Colonic mucosa (tissue), 4 donors: ENCODE measurements around the gene SCN8A. TPM values are rescaled to one million over a fixed set of nuclear protein-coding genes. Genes with fewer than 3 reads are reported as not detected.

ENCODE experiments used
- DNase-seq: peaks from one replicate; pipeline ENCODE4 v3.0.0-alpha.2; 2020
- H3K27ac ChIP-seq: fragments of 200-600 bp; one replicate; pipeline ENCODE4 v1.8.0; 2021
- H3K27me3 ChIP-seq: fragments of 200-600 bp; one replicate; pipeline ENCODE4 v1.8.0; 2021
- H3K36me3 ChIP-seq: fragments of 200-600 bp; one replicate; pipeline ENCODE4 v1.8.0; 2021
- H3K4me1 ChIP-seq: fragments of 200-600 bp; one replicate; pipeline ENCODE4 v1.8.0; 2021; ENCODE audit warnings: mild to moderate bottlenecking
- H3K4me3 ChIP-seq: fragments of 200-600 bp; one replicate; pipeline ENCODE4 v1.8.0; 2021
- H3K9ac ChIP-seq, 2 donors: one replicate each; pipeline ENCODE4 v1.7.0; 2013; ENCODE audit warnings: control low read depth in 2 of 2, low read depth in 2 of 2, low read length in 2 of 2
- H3K9me3 ChIP-seq: fragments of 200-600 bp; one replicate; pipeline ENCODE4 v1.8.0; 2021
- intact Hi-C: fragments of 100-400 bp; cut with DNase I; formaldehyde crosslinking; loops from one replicate; pipeline ENCODE4 v1.14.1; 2022
- total RNA-seq, 2 donors: library from RNA; stranded (reverse); fragmentation: NEBNext Ultra II Directional in 1 of 2; extraction: Animal tissue kit (Norgen Biotek cat#: 25700) in 1 of 2; gene quantifications; one replicate each; pipeline ENCODE4 v1.2.1, GENCODE V29; 2021
- TF ChIP-seq, protein P1 (sequence below): fragments of 200-600 bp; IDR thresholded peaks from one replicate; pipeline ENCODE4 v1.8.0; 2022; ENCODE audit warnings: antibody characterized with exemption, mild to moderate bottlenecking
- donor health status: healthy.
- donor health status: DM: no; HTN: no; CAD: no.
- donor health status: DM: no; HTN: no; CAD: no.

SCN8A gene
- total RNA-seq, 2 donors from 2014 or later = 4.2 to 10.0 TPM

DNA sequence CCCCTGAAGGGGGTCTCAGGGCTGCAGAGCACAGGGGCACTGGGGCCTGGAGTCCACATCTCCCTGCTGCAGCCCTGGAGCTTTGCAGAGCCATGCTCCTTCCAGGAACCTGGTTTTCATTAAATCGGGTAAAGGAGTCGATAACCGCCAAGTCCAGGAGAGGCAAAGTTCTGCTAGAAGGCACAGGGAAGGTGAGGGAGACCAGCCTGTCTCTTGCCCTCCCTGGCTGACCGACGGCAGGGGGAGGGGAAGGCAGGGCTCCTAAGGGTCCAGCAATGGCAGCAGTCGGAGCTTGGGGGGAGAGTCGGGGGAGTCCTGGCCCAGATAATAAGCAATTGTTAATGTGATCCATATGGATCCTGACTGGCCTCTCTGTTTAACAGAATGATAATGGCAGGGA is 254.4 kb downstream of the SCN8A start:
- Histone ChIP-seq H3K4me1 (peaks cover 4% of the 10 kb centered on the region), H3K27me3 (peaks cover 41% of the 10 kb centered on the region)
- TF ChIP-seq, protein P1, sequence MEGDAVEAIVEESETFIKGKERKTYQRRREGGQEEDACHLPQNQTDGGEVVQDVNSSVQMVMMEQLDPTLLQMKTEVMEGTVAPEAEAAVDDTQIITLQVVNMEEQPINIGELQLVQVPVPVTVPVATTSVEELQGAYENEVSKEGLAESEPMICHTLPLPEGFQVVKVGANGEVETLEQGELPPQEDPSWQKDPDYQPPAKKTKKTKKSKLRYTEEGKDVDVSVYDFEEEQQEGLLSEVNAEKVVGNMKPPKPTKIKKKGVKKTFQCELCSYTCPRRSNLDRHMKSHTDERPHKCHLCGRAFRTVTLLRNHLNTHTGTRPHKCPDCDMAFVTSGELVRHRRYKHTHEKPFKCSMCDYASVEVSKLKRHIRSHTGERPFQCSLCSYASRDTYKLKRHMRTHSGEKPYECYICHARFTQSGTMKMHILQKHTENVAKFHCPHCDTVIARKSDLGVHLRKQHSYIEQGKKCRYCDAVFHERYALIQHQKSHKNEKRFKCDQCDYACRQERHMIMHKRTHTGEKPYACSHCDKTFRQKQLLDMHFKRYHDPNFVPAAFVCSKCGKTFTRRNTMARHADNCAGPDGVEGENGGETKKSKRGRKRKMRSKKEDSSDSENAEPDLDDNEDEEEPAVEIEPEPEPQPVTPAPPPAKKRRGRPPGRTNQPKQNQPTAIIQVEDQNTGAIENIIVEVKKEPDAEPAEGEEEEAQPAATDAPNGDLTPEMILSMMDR = no peak

DNA sequence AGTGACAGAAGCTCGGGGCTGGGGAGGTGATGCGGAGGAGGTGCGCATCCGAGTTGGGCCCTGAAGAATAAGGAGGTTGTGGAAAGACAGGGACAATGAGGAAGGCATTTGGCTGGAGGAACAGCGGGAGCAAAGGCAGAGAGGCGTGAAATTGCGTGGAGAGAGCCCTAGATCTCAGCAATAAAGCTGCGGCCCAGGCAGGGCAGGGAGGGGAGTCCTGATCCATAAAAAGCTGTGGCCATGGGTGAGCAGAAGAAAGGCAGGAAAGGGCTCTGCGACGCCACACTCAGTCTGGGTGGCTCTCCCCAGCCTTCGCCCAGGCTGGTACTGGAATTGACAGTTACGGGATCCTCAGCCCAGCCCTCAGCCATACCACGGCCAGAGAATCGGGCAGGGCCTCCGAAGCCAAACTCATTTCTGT is 255.2 kb downstream of the SCN8A start:
- Histone ChIP-seq H3K27ac (no peak overlapping the region), H3K27me3 (peaks cover 41% of the 10 kb centered on the region), H3K9me3 (no peaks in the 10 kb centered on the region), H3K4me1 (peaks cover 4% of the 10 kb centered on the region), H3K36me3 (no peaks in the 10 kb centered on the region), H3K9ac (no peak overlapping the region), H3K4me3 (no peak overlapping the region)
- TF ChIP-seq, protein P1 = no peak
- intact Hi-C loops = no loop called here
- no peak for DNase-seq

More for the DNA sequence above, 254.4 kb downstream of the SCN8A start:
- no peak overlapping the region for H3K9ac ChIP-seq
- H3K36me3 ChIP-seq = no peaks in the 10 kb centered on the region
- intact Hi-C loops = no loop called here
- H3K27ac ChIP-seq = no peak overlapping the region
- no peak for DNase-seq
- no peaks in the 10 kb centered on the region for H3K9me3 ChIP-seq
- no peak overlapping the region for H3K4me3 ChIP-seq

DNA sequence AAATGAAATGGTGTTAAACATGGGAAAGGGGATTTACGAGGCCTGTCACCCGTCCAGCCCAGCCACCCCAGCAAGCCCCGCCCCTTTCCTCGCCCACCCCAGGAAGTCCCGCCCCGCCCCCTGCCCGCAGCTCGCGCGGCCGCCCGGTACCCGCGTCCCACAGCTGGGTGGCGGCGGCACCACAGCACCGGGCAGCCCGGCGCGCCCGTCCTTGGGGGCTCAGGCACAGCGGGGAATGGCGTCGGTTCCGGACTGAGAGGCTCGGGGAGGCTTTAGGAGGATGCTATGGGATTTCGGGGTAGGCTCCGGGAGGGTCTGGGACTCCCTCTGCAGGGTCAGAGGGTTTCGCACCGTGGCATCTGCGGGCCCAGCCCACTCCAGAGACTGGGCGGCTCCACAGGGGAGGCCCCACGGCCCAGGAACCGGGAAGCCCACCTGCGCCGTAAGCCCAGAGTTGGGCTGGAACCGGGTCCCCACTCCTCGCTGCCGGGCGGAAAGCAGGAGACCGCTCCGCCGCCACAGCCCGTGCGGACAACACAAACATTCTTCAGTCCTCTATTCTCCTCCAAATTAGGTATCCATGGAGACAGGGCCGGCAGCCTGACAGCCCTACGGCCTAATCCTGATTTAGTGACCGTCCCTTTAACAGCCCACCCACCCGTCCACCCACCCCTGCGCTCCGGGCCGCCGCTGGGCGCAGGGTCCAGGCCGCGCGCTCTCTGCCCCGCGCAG is 256.0 kb downstream of the SCN8A start:
- H3K36me3 ChIP-seq = no peaks in the 10 kb centered on the region
- DNase-seq = no peak
- peak overlapping the region in 1 of 2 donors; percentile 43 for H3K9ac ChIP-seq
- no peaks in the 10 kb centered on the region for H3K9me3 ChIP-seq
- peak overlapping the region; percentile 34 for H3K4me3 ChIP-seq
- peaks cover 41% of the 10 kb centered on the region for H3K27me3 ChIP-seq
- no peak overlapping the region for H3K27ac ChIP-seq
- peaks cover 4% of the 10 kb centered on the region for H3K4me1 ChIP-seq
- TF ChIP-seq, protein P1 = no peak
- intact Hi-C loops = no loop called here

DNA sequence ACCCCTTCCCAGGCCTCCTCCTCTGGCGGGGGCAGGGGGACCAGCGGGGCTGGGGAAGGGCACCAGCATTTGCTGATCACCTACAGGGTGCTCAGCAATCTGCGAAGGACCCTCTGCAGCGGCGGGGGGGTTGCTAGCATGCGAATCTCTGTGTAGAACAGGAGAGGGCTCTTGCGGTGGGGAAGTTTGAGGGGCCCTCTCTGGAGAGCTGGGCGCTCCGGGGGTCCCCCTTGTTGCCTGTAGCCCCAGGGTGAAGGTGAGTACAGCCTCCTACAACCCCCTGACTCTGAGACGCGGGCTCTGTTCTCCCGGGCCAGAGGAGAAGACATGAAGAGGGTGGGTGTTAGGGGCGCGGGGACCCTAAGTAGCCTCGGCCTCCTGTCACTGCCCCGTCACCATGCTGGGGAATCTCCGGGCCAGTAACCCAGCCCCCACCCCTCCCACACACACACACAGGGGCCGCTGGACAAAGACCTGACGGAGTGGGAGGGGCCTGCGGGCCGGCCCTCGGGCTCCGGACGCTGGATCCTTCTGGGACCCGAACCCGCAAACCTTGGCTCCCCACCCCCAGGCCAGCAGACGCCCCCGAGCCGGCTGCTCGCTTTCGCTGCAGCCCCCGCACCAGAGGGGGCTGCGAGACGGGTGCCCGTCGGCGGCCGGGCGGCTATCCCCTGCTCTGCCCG is 256.8 kb downstream of the SCN8A start:
- Histone ChIP-seq H3K4me1 (peaks cover 4% of the 10 kb centered on the region), H3K9me3 (no peaks in the 10 kb centered on the region), H3K9ac (peak overlapping the region in 1 of 2 donors; percentile 43), H3K4me3 (peak overlapping the region; percentile 34), H3K27ac (no peak overlapping the region), H3K36me3 (no peaks in the 10 kb centered on the region), H3K27me3 (peaks cover 41% of the 10 kb centered on the region)
- intact Hi-C loops = no loop called here
- TF ChIP-seq, protein P1 = no peak
- DNase-seq = no peak

DNA sequence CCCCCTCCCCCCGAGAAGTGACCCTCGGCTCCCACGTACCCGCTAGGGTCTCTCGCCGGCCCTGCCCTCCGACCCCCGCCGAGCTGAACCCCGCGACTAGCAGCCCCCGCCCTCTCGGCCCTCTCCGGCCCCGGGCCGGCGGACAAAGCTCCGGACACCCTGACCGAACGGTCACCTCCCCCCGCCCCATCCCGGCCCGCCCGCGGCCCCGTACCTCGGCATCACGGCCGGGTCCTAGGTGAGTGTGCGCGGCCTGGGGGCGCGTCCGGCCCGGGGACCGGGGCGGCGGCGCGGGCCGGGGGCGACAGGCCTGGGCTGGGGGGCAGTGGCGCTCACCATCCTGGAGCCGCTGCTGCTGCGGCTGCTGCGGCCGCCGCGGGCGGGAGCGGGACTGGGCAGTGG is 257.3 kb downstream of the SCN8A start, which contains the start of gene FIGNL2:
FIGNL2 (minus strand) TSS at position 393 of the 402 bp plus-strand sequence. CDS start 26,305 bp downstream, outside the sequence.
- peaks cover 41% of the 10 kb centered on the region for H3K27me3 ChIP-seq
- H3K36me3 ChIP-seq = no peaks in the 10 kb centered on the region
- H3K27ac ChIP-seq = no peak within 1 kb of the TSS
- intact Hi-C loops = no loop called here
- DNase-seq = no peak
- peaks cover 4% of the 10 kb centered on the region for H3K4me1 ChIP-seq
- no peaks in the 10 kb centered on the region for H3K9me3 ChIP-seq
- peak within 1 kb of the TSS; percentile 34 for H3K4me3 ChIP-seq
- TF ChIP-seq, protein P1 = no peak
- peak within 1 kb of the TSS in 1 of 2 donors; percentile 43 for H3K9ac ChIP-seq
